PFSK-1 (cell line): ENCODE results near the gene CCSER1.

Source experiments
- POLR2AphosphoS5 ChIP-seq: IDR thresholded peaks from 2 replicates; pipeline ENCODE4 v1.6.1; 2012; ENCODE audit warnings: low read depth, mild to moderate bottlenecking, control low read depth, low read length, moderate library complexity
- REST ChIP-seq, 2 experiments: IDR thresholded peaks; 2 replicates each; pipeline versions ENCODE4 v1.6.1 to v1.8.0; 2011 to 2012; ENCODE audit warnings: low read depth in 2 of 2, low read length in 2 of 2, control low read depth in 1 of 2, inconsistent platforms in 1 of 2, mild to moderate bottlenecking in 1 of 2, moderate library complexity in 1 of 2; ENCODE audit not compliant: insufficient read depth in 1 of 2

DNA sequence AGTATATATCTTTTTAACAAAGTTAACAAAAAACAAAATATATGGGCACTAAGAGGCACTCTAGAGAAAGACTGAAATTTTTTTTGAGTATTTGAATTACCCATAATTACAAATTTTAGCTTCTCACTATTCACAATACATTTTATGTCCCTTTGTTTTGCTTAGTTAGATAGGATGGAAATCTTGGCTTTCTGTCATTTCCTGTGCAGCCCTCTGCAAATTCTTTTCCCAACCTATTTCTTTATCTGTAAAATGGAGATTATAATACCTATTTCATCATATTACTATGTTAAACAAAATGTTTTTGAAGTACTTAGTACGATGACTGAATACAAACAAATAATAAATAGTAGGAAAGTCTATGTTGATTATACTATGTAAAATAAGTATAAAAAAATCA, 710.0 kb downstream of the CCSER1 start:
- TF ChIP-seq POLR2AphosphoS5 (no peak), REST (IDR thresholded peaks at IDR 0.05; ENCODE audit: insufficient read depth in 1 of 2, low read depth in 2 of 2, low read length in 2 of 2) (no peak)
